ENCODE data around the gene TMEM178B. TPM values are rescaled to one million over a fixed set of nuclear protein-coding genes. Genes with fewer than 3 reads are reported as not detected.

The TMEM178B gene
- total RNA-seq, 1 experiment from 2014 or later = 0.39 TPM

DNA sequence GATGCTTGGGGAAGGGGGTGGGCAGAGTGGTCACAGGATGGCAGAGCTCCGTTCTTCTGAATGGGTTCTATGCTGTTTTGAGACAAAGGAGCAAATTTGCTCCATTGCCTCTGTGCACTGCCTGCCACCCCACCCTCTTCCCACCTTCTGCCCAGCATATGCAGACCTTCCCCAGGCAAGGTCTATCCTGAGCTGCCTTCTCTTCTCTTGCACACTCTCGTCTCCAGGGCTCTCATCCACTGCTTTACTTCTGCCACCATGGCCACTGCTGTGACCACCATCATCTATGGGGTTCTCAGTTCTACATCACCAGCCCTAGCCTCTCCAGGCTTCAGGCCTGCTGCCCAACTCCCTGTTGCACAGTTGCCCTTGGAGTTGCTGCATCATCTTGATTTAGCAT lies 230.4 kb downstream of the TMEM178B start:
- intact Hi-C loops (cut with micrococcal nuclease; ENCODE audit: unreplicated experiment) (no loop called here), in situ Hi-C loops (cut with HindIII; ENCODE audit: low pct_unique_long_range_greater_than_20kb, low sequenced_read_pairs) (no loop called here)
- no TSS peak for BruUV-seq (replicated peaks)
- no peaks in the 10 kb centered on the region for H3K36me3 ChIP-seq (ENCODE audit: control insufficient read depth, insufficient read depth, low read length)
- H3K27me3 ChIP-seq (ENCODE audit: control insufficient read depth, insufficient read depth, low read length) = no peaks in the 10 kb centered on the region
- H3K4me1 ChIP-seq (ENCODE audit: control insufficient read depth, insufficient read depth, low read length) = no peaks in the 10 kb centered on the region
- ChIA-PET CTCF (no interaction called here), POLR2A (no interaction called here)
- no peak for ATAC-seq
- no peaks in the 10 kb centered on the region for H3K9me3 ChIP-seq (ENCODE audit: control insufficient read depth, insufficient read depth, low read depth, low read length)
- H3K4me3 ChIP-seq (ENCODE audit: low read depth in 2 of 2, low read length in 2 of 2) = no peak overlapping the region
- TF ChIP-seq POLR2AphosphoS5 (IDR thresholded peaks at IDR 0.05; ENCODE audit: low read depth, low read length) = no peak
- TF ChIP-seq, protein P1, sequence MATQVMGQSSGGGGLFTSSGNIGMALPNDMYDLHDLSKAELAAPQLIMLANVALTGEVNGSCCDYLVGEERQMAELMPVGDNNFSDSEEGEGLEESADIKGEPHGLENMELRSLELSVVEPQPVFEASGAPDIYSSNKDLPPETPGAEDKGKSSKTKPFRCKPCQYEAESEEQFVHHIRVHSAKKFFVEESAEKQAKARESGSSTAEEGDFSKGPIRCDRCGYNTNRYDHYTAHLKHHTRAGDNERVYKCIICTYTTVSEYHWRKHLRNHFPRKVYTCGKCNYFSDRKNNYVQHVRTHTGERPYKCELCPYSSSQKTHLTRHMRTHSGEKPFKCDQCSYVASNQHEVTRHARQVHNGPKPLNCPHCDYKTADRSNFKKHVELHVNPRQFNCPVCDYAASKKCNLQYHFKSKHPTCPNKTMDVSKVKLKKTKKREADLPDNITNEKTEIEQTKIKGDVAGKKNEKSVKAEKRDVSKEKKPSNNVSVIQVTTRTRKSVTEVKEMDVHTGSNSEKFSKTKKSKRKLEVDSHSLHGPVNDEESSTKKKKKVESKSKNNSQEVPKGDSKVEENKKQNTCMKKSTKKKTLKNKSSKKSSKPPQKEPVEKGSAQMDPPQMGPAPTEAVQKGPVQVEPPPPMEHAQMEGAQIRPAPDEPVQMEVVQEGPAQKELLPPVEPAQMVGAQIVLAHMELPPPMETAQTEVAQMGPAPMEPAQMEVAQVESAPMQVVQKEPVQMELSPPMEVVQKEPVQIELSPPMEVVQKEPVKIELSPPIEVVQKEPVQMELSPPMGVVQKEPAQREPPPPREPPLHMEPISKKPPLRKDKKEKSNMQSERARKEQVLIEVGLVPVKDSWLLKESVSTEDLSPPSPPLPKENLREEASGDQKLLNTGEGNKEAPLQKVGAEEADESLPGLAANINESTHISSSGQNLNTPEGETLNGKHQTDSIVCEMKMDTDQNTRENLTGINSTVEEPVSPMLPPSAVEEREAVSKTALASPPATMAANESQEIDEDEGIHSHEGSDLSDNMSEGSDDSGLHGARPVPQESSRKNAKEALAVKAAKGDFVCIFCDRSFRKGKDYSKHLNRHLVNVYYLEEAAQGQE (IDR thresholded peaks at IDR 0.05; ENCODE audit: insufficient read depth in 1 of 2, low read depth in 2 of 2, low read length in 1 of 2) = no peak
- TF ChIP-seq TCF7L2 (IDR thresholded peaks at IDR 0.05; ENCODE audit: low read depth, low read length) = no peak
- TF ChIP-seq, protein P2, sequence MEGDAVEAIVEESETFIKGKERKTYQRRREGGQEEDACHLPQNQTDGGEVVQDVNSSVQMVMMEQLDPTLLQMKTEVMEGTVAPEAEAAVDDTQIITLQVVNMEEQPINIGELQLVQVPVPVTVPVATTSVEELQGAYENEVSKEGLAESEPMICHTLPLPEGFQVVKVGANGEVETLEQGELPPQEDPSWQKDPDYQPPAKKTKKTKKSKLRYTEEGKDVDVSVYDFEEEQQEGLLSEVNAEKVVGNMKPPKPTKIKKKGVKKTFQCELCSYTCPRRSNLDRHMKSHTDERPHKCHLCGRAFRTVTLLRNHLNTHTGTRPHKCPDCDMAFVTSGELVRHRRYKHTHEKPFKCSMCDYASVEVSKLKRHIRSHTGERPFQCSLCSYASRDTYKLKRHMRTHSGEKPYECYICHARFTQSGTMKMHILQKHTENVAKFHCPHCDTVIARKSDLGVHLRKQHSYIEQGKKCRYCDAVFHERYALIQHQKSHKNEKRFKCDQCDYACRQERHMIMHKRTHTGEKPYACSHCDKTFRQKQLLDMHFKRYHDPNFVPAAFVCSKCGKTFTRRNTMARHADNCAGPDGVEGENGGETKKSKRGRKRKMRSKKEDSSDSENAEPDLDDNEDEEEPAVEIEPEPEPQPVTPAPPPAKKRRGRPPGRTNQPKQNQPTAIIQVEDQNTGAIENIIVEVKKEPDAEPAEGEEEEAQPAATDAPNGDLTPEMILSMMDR (IDR thresholded peaks at IDR 0.05) = no peak
- no peak for TF ChIP-seq SIN3A (IDR thresholded peaks at IDR 0.05; ENCODE audit: borderline replicate concordance, insufficient read depth, low read depth, low read length)
- DNase-seq (ENCODE audit: low read depth, low spot score) = no peak
- H3K27ac ChIP-seq (ENCODE audit: low read length) = no peak overlapping the region

DNA sequence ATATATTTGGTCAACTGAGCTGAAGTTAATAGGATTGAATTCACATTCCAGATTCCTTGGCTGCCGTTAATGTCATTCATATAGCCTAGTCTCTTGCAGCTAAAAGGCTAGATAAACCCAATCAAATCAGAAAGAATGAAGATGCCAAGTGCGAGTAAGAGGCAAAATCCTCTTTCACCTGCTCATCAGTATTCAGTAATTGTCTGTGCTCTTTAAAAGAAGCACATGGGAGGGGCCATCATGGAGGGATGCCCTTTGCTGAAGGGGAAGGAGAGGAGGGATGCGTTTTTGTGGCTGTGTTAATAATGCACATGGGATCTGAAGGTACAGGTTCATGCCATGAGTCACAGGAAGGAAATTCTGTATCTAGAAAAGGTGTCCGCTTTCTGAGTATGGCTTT lies 232.2 kb downstream of the TMEM178B start:
- intact Hi-C loops (cut with micrococcal nuclease; ENCODE audit: unreplicated experiment) = no loop called here
- H3K27ac ChIP-seq (ENCODE audit: low read length) = no peak overlapping the region
- in situ Hi-C loops (cut with HindIII; ENCODE audit: low pct_unique_long_range_greater_than_20kb, low sequenced_read_pairs) = no loop called here
- H3K4me3 ChIP-seq (ENCODE audit: low read depth in 2 of 2, low read length in 2 of 2) = no peak overlapping the region
- DNase-seq (ENCODE audit: low read depth, low spot score) (no peak), ATAC-seq (no peak)
- ChIA-PET CTCF (no interaction called here), POLR2A (no interaction called here)
- no TSS peak for BruUV-seq (replicated peaks)
- TF ChIP-seq POLR2AphosphoS5 (IDR thresholded peaks at IDR 0.05; ENCODE audit: low read depth, low read length) = no peak
- TF ChIP-seq TCF7L2 (IDR thresholded peaks at IDR 0.05; ENCODE audit: low read depth, low read length) = no peak
- TF ChIP-seq, protein P2 (IDR thresholded peaks at IDR 0.05) = no peak
- TF ChIP-seq SIN3A (IDR thresholded peaks at IDR 0.05; ENCODE audit: borderline replicate concordance, insufficient read depth, low read depth, low read length) = no peak
- TF ChIP-seq, protein P1 (IDR thresholded peaks at IDR 0.05; ENCODE audit: insufficient read depth in 1 of 2, low read depth in 2 of 2, low read length in 1 of 2) = no peak
- H3K36me3 ChIP-seq (ENCODE audit: control insufficient read depth, insufficient read depth, low read length) = no peaks in the 10 kb centered on the region
- no peaks in the 10 kb centered on the region for H3K9me3 ChIP-seq (ENCODE audit: control insufficient read depth, insufficient read depth, low read depth, low read length)
- H3K27me3 ChIP-seq (ENCODE audit: control insufficient read depth, insufficient read depth, low read length) = no peaks in the 10 kb centered on the region
- H3K4me1 ChIP-seq (ENCODE audit: control insufficient read depth, insufficient read depth, low read length) = no peaks in the 10 kb centered on the region

Measured in Panc1 (cell line).